Measurements from ENCODE around the gene GNG14.
"Not testable (repeated sequence)": the region's sequence is repeated elsewhere in the genome, so short reads cannot be mapped to it uniquely, and the experiment has no call there.

Gene GNG14

GRCh38 chr19:12668346-12668745, 19.5 kb upstream of the GNG14 start:
- DNase-seq = no peak

- DNase-seq = peak; percentile 87
Measured at GRCh38 chr19:12668932-12669269, 18.9 kb upstream of the GNG14 start.

- DNase-seq = peak; percentile 84
Measured at GRCh38 chr19:12669270-12670158, 18.3 kb upstream of the GNG14 start.

GRCh38 chr19:12670159-12670928, 17.5 kb upstream of the GNG14 start:
- no peak for DNase-seq

- DNase-seq = no peak
Measured at GRCh38 chr19:12672744-12673143, 15.1 kb upstream of the GNG14 start.

GRCh38 chr19:12675399-12675798, 12.4 kb upstream of the GNG14 start:
- no peak for DNase-seq

- no peak for DNase-seq
Measured at GRCh38 chr19:12675940-12676339, 11.9 kb upstream of the GNG14 start.

GRCh38 chr19:12676384-12676792, 11.4 kb upstream of the GNG14 start:
- DNase-seq = peak; percentile 85

- DNase-seq = no peak
Measured at GRCh38 chr19:12676928-12677327, 10.9 kb upstream of the GNG14 start.

- DNase-seq = not testable (repeated sequence)
Measured at GRCh38 chr19:12678039-12678438, 9.8 kb upstream of the GNG14 start.

GRCh38 chr19:12680034-12680433, 7.8 kb upstream of the GNG14 start:
- DNase-seq = no peak

GRCh38 chr19:12681074-12681987, 6.5 kb upstream of the GNG14 start, which contains the start of gene DHPS:
TSS of gene DHPS (minus strand) at chr19:12681880. CDS start at chr19:12681766, 114 bp downstream.
- DNase-seq = peak; percentile 96

GRCh38 chr19:12685831-12686230, 2.0 kb upstream of the GNG14 start:
- DNase-seq = no peak

GRCh38 chr19:12689012-12689411, 1.2 kb downstream of the GNG14 start:
- no peak for DNase-seq

GRCh38 chr19:12689581-12690216, 1.9 kb downstream of the GNG14 start:
- DNase-seq = no peak

GRCh38 chr19:12692960-12693359, 5.2 kb downstream of the GNG14 start:
- no peak for DNase-seq

- no peak for DNase-seq
Measured at GRCh38 chr19:12694641-12695040, 6.8 kb downstream of the GNG14 start.

- DNase-seq = no peak
Measured at GRCh38 chr19:12695096-12695495, 7.3 kb downstream of the GNG14 start.

- no peak for DNase-seq
Measured at GRCh38 chr19:12695514-12695913, 7.7 kb downstream of the GNG14 start.

- no peak for DNase-seq
Measured at GRCh38 chr19:12695997-12696365, 8.2 kb downstream of the GNG14 start.

GRCh38 chr19:12696366-12697335, 8.9 kb downstream of the GNG14 start, which contains the start of gene FBXW9:
TSS of gene FBXW9 (minus strand) at chr19:12696631. CDS start at chr19:12696581, 50 bp downstream.
- DNase-seq = peak; percentile 97
